Trophoblast cell (in vitro differentiated cells and primary cell): ENCODE data around the gene COL4A2.

ENCODE experiments used
- DNase-seq, 2 donors: peaks; one replicate each; pipeline ENCODE4 v3.0.0-alpha.2; 2016
- H2AFZ ChIP-seq: 2 replicates; pipeline ENCODE4 v1.6.1; 2013; ENCODE audit warnings: low read length, moderate library complexity, mild to moderate bottlenecking; ENCODE audit not compliant: insufficient read depth, poor library complexity
- H2AK5ac ChIP-seq: 2 replicates; pipeline ENCODE4 v1.6.1; 2013; ENCODE audit warnings: mild to moderate bottlenecking, low read length
- H2BK120ac ChIP-seq: 2 replicates; pipeline ENCODE4 v1.6.1; 2013; ENCODE audit warnings: low read length, mild to moderate bottlenecking, moderate library complexity; ENCODE audit not compliant: insufficient read depth, poor library complexity
- H2BK12ac ChIP-seq: 2 replicates; pipeline ENCODE4 v1.6.1; 2013; ENCODE audit warnings: mild to moderate bottlenecking, low read length, moderate library complexity
- H2BK5ac ChIP-seq: 2 replicates; pipeline ENCODE4 v1.6.1; 2013; ENCODE audit warnings: low read length, low read depth, moderate library complexity, mild to moderate bottlenecking; ENCODE audit not compliant: poor library complexity
- H3K14ac ChIP-seq: 2 replicates; pipeline ENCODE4 v1.6.1; 2013; ENCODE audit warnings: mild to moderate bottlenecking, low read length
- H3K18ac ChIP-seq: 2 replicates; pipeline ENCODE4 v1.6.1; 2013; ENCODE audit warnings: mild to moderate bottlenecking, low read length
- H3K23ac ChIP-seq: 2 replicates; pipeline ENCODE4 v1.6.1; 2013; ENCODE audit warnings: low read length
- H3K27ac ChIP-seq: 2 replicates; pipeline ENCODE4 v1.5.1; 2013; ENCODE audit warnings: low read depth, mild to moderate bottlenecking, inconsistent platforms, low read length, moderate library complexity
- H3K27me3 ChIP-seq: 2 replicates; pipeline ENCODE4 v1.6.1; 2013; ENCODE audit warnings: inconsistent platforms, mild to moderate bottlenecking, low read length, moderate library complexity; ENCODE audit not compliant: insufficient read depth
- H3K36me3 ChIP-seq, 2 experiments: 1 replicate in 1 of 2; 2 replicates in 1 of 2; pipeline ENCODE4 v1.6.1; 2013; ENCODE audit warnings: low read length in 2 of 2, mild to moderate bottlenecking in 2 of 2, moderate library complexity in 1 of 2; ENCODE audit not compliant: insufficient read depth in 2 of 2, control insufficient read depth in 1 of 2
- H3K4ac ChIP-seq: 2 replicates; pipeline ENCODE4 v1.6.1; 2013; ENCODE audit warnings: low read depth, mild to moderate bottlenecking, low read length, moderate library complexity
- H3K4me1 ChIP-seq, 2 experiments: 1 replicate in 1 of 2; 2 replicates in 1 of 2; pipeline ENCODE4 v1.6.1; 2013; ENCODE audit warnings: low read length in 2 of 2, mild to moderate bottlenecking in 2 of 2, moderate library complexity in 1 of 2; ENCODE audit not compliant: insufficient read depth in 2 of 2, control insufficient read depth in 1 of 2
- H3K4me2 ChIP-seq: 2 replicates; pipeline ENCODE4 v1.6.1; 2013; ENCODE audit warnings: inconsistent platforms, mild to moderate bottlenecking, low read length, moderate library complexity
- H3K4me3 ChIP-seq: 2 replicates; pipeline ENCODE4 v1.5.1; 2013; ENCODE audit warnings: mild to moderate bottlenecking, low read depth, low read length, inconsistent platforms
- H3K79me1 ChIP-seq: one replicate; pipeline ENCODE4 v1.6.1; 2013; ENCODE audit warnings: low read length
- H3K79me2 ChIP-seq: 2 replicates; pipeline ENCODE4 v1.6.1; 2013; ENCODE audit warnings: low read length, mild to moderate bottlenecking; ENCODE audit not compliant: control insufficient read depth, insufficient read depth, poor library complexity
- H3K9ac ChIP-seq: 2 replicates; pipeline ENCODE4 v1.6.1; 2013; ENCODE audit warnings: mild to moderate bottlenecking, low read length
- H3K9me3 ChIP-seq: 2 replicates; pipeline ENCODE4 v1.6.1; 2013; ENCODE audit warnings: low read depth, mild to moderate bottlenecking, control low read depth, inconsistent platforms, low read length; ENCODE audit not compliant: insufficient read depth
- H4K12ac ChIP-seq: 2 replicates; pipeline ENCODE4 v1.6.1; 2013; ENCODE audit warnings: low read depth, mild to moderate bottlenecking, low read length, moderate library complexity
- H4K8ac ChIP-seq: 2 replicates; pipeline ENCODE4 v1.6.1; 2013; ENCODE audit warnings: low read depth, mild to moderate bottlenecking, low read length, moderate library complexity
- H4K91ac ChIP-seq: one replicate; pipeline ENCODE4 v1.6.1; 2013; ENCODE audit warnings: low read depth, mild to moderate bottlenecking, low read length, moderate library complexity
- WGBS: extraction: QIAGEN DNeasy Blood & Tissue Kit; methylation state at CpG from one replicate; pipeline ENCODE4 v1.1.7; 2013; ENCODE audit warnings: missing lambda C conversion rate; ENCODE audit not compliant: insufficient read length, insufficient coverage; ENCODE audit errors: extremely low coverage; 5-methylcytosine and 5-hydroxymethylcytosine counted together

The COL4A2 gene

DNA sequence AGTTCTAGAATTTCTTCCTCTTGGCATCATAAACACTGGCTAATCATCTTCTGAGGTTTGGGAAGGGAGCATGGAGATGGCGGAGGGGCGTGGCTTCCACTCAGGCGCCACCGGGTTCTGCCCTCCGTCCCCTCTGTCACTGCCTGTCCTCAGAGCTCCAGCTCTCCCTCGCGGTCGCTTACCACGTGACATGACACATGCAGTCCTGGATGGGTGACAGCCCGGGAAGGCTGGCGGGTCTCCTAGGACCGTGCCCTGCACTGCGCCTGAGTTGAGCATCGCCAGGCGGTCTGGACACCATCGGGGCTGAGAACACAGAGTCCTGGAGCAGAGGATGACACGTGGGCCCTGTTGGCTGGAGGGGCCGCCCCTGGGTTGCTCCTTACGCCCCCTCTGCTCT lies 131.1 kb downstream of the COL4A2 start:
- Histone ChIP-seq H3K4me3 (no peak overlapping the region), H3K79me2 (no peaks in the 10 kb centered on the region), H3K23ac (no peak overlapping the region), H2AFZ (no peak overlapping the region), H3K4ac (no peak overlapping the region), H3K27ac (no peak overlapping the region), H2AK5ac (no peak overlapping the region), H2BK120ac (no peak overlapping the region), H3K79me1 (no peaks in the 10 kb centered on the region), H2BK5ac (no peak overlapping the region), H4K12ac (no peak overlapping the region), H3K4me2 (no peak overlapping the region), H3K36me3 (peaks cover 52 to 72% of the 10 kb centered on the region in 2 experiments), H3K14ac (no peak overlapping the region), H4K91ac (no peak overlapping the region), H3K9me3 (peaks cover 2% of the 10 kb centered on the region), H3K4me1 (peaks cover 2 to 3% of the 10 kb centered on the region in 2 experiments), H3K9ac (no peak overlapping the region), H3K18ac (no peak overlapping the region), H4K8ac (no peak overlapping the region), H3K27me3 (no peaks in the 10 kb centered on the region), H2BK12ac (no peak overlapping the region)
- no peak for DNase-seq
- WGBS: no CpG with 5 or more reads among the region's 19 CpGs

DNA sequence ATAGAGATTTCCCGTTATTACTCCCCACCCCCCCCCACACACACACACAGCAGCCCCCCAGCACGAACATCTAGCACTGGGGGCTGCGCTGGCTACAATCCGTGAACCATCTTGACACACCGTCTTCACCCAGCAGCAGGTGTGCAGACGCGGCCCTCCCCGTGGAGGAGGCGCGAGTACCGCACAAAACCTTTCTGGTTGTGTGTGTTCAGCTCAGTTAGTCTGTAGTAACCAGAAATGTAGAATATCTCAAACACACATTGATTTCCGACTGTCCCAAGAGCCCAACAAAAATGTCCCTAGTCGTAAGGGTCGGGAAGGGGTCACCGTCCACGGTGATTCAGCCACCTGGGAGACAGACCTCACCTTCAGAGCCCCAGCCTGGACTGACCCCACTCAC lies 131.7 kb downstream of the COL4A2 start:
- Histone ChIP-seq H2BK12ac (no peak overlapping the region), H3K18ac (no peak overlapping the region), H3K27ac (no peak overlapping the region), H3K14ac (no peak overlapping the region), H3K79me2 (no peaks in the 10 kb centered on the region), H2BK120ac (no peak overlapping the region), H3K4me1 (peaks cover 2 to 3% of the 10 kb centered on the region in 2 experiments), H2BK5ac (no peak overlapping the region), H4K8ac (no peak overlapping the region), H3K4me2 (no peak overlapping the region), H3K4me3 (no peak overlapping the region), H3K4ac (no peak overlapping the region), H3K79me1 (no peaks in the 10 kb centered on the region), H3K9me3 (peaks cover 2% of the 10 kb centered on the region), H3K27me3 (no peaks in the 10 kb centered on the region), H4K91ac (no peak overlapping the region), H3K23ac (no peak overlapping the region), H4K12ac (no peak overlapping the region), H2AFZ (no peak overlapping the region), H2AK5ac (no peak overlapping the region), H3K36me3 (peaks cover 50 to 69% of the 10 kb centered on the region in 2 experiments), H3K9ac (no peak overlapping the region)
- DNase-seq: no peak
- WGBS: no CpG with 5 or more reads among the region's 16 CpGs

DNA sequence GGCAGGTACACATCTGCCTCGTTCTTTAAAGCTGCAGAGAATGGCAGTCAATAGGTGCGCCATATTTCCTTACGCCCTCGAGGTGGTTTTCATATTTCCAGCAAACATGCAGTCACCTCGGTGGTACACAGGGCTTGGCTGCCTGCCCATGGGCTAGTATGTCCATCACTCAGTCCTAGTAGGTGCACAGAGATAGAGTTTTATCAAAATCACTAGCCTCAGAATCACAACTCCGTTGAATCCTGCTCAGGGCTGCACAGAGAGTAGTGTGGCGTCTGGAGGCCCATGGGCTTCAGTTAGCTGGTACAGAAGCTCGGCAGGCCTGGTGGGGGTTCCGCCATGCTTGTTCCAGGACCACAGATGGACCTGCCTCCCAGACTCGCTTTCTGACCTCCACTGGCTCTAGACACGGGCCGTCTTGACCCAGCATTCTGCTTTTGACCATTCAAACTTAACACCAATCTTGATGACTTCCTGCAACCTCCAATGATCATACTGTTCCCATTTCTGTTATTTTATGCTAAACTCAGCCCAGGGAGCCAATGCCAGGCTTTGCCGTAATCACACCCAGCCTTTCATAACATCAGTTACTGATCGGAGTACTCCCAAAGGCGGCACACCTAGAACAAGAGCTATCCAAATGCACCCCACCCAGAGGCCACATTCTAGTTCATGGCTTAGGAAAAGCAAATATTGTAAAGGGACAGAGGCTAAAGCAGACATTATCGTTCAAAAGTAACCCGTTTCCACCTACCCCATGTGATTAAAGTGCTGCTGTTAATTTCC lies 134.1 kb downstream of the COL4A2 start:
- no peak overlapping the region for H2AFZ ChIP-seq
- H2AK5ac ChIP-seq: no peak overlapping the region
- H3K18ac ChIP-seq: no peak overlapping the region
- no peak overlapping the region for H2BK12ac ChIP-seq
- no peaks in the 10 kb centered on the region for H3K27me3 ChIP-seq
- H3K4me2 ChIP-seq: no peak overlapping the region
- no peak overlapping the region for H4K8ac ChIP-seq
- no peak overlapping the region for H3K14ac ChIP-seq
- H3K9ac ChIP-seq: no peak overlapping the region
- no peaks in the 10 kb centered on the region for H3K79me2 ChIP-seq
- H3K4me3 ChIP-seq: no peak overlapping the region
- no peak overlapping the region for H3K23ac ChIP-seq
- peaks cover 2% of the 10 kb centered on the region for H3K9me3 ChIP-seq
- H2BK120ac ChIP-seq: no peak overlapping the region
- no peak overlapping the region for H4K12ac ChIP-seq
- WGBS: no CpG with 5 or more reads among the region's 17 CpGs
- H3K4me1 ChIP-seq: peaks cover 5 to 9% of the 10 kb centered on the region in 2 experiments
- no peak for DNase-seq
- H3K4ac ChIP-seq: no peak overlapping the region
- no peak overlapping the region for H4K91ac ChIP-seq
- no peak overlapping the region for H3K27ac ChIP-seq
- H3K79me1 ChIP-seq: peaks cover 1% of the 10 kb centered on the region
- H2BK5ac ChIP-seq: no peak overlapping the region
- peaks cover 58 to 71% of the 10 kb centered on the region in 2 experiments for H3K36me3 ChIP-seq

DNA sequence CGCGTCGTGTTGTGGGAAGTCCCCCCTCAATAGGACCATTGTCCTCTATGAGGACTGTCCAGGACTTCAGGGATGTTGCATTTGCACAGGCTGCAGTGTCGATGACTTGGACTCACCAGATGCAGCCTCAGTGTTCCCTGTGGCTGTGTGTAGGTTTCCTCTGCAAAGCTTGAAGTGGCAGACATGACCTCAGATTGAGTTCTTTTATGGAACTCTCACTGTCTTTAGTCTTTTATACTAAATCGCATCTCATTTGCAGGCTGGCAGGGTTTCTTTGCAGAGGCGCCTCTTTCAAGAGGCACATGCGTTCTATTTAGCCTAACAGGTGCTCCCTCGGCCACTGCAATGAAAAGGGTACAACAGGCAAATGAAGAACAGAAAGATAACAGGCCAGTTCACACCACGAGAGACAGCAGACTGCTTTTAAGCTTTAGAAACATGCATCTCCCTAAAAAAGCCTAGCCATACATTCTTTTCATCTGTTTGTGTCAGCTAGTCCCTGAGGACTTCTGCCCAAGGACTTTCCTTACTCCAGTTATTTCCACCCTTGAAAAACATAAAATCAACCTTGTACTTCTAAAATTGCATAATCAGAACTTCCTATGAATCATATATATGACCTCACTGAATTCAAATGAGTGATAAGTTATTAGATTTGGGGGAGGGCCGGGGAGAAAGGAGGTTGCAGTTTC lies 136.0 kb downstream of the COL4A2 start:
- Histone ChIP-seq H3K4me1 (peaks cover 20 to 25% of the 10 kb centered on the region in 2 experiments), H3K9ac (no peak overlapping the region), H3K9me3 (peaks cover 2% of the 10 kb centered on the region), H2BK12ac (no peak overlapping the region), H3K4me2 (no peak overlapping the region), H2AFZ (no peak overlapping the region), H4K12ac (no peak overlapping the region), H4K91ac (peak overlapping the region; percentile 28), H3K79me2 (peaks cover 3% of the 10 kb centered on the region), H2BK5ac (no peak overlapping the region), H4K8ac (no peak overlapping the region), H3K14ac (no peak overlapping the region), H2BK120ac (no peak overlapping the region), H3K18ac (no peak overlapping the region), H3K4ac (no peak overlapping the region), H3K79me1 (peaks cover 11% of the 10 kb centered on the region), H3K23ac (no peak overlapping the region), H3K27me3 (no peaks in the 10 kb centered on the region), H3K27ac (no peak overlapping the region), H2AK5ac (no peak overlapping the region), H3K4me3 (no peak overlapping the region), H3K36me3 (peaks cover 53 to 70% of the 10 kb centered on the region in 2 experiments)
- WGBS: no CpG with 5 or more reads among the region's 10 CpGs
- DNase-seq: peak in 1 of 2 donors; percentile 44
